ENCODE data around the gene FAM200C. TPM values are rescaled to one million over a fixed set of nuclear protein-coding genes. Genes with fewer than 3 reads are reported as not detected.
"Not testable (repeated sequence)": the region's sequence is repeated elsewhere in the genome, so short reads cannot be mapped to it uniquely, and the experiment has no call there.

Gene FAM200C
- total RNA-seq, 4 donors from 2014 or later, result 0.51 to 1.1 (median 0.86) TPM

GRCh38 chr5:160439205-160439600, 39.3 kb upstream of the FAM200C start:
- Histone ChIP-seq H3K9me3 (no peaks in the 10 kb centered on the region), H3K36me3 (no peaks in the 10 kb centered on the region), H3K27me3 (no peaks in the 10 kb centered on the region), H3K4me3 (peak overlapping the region; percentile 49 to 64 (median 60)), H3K4me1 (peaks cover 8 to 10% of the 10 kb centered on the region in 2 donors), H3K27ac (peak overlapping the region in 1 of 4 donors; percentile 16)
- DNase-seq (peak; percentile 39 to 66), ATAC-seq (peak; percentile 92 to 94)
- TF ChIP-seq POLR2A (IDR thresholded peaks at IDR 0.05) (no peak), CTCF (IDR thresholded peaks at IDR 0.05 in 4 of 5, conservative IDR thresholded peaks at IDR 0.05 in 1 of 5) (peak; percentile 65 to 95 (median 79))
- in situ Hi-C loops (cut with MboI; ENCODE audit: low sequenced_read_pairs in 4 of 4) (no loop called here), intact Hi-C loops (cut with DNase I; ENCODE audit: low total_unique reads) (no loop called here)

- Histone ChIP-seq H3K27me3 (no peaks in the 10 kb centered on the region), H3K27ac (peak overlapping the region in 1 of 4 donors; percentile 16), H3K4me3 (peak overlapping the region; percentile 49 to 64 (median 60)), H3K36me3 (no peaks in the 10 kb centered on the region), H3K4me1 (peaks cover 8 to 10% of the 10 kb centered on the region in 2 donors), H3K9me3 (no peaks in the 10 kb centered on the region)
- ATAC-seq, result peak; percentile 65 to 69
- in situ Hi-C loops (cut with MboI; ENCODE audit: low sequenced_read_pairs in 4 of 4), result no loop called here
- intact Hi-C loops (cut with DNase I; ENCODE audit: low total_unique reads), result no loop called here
- DNase-seq, result no peak
- no peak for TF ChIP-seq POLR2A (IDR thresholded peaks at IDR 0.05)
- peak in 2 of 5 experiments; percentile 39 to 64 for TF ChIP-seq CTCF (IDR thresholded peaks at IDR 0.05 in 4 of 5, conservative IDR thresholded peaks at IDR 0.05 in 1 of 5)
Measured at GRCh38 chr5:160438316-160439204, 38.7 kb upstream of the FAM200C start.

- DNase-seq (no peak), ATAC-seq (no peak)
- in situ Hi-C loops (cut with MboI; ENCODE audit: low sequenced_read_pairs in 4 of 4) (no loop called here), intact Hi-C loops (cut with DNase I; ENCODE audit: low total_unique reads) (no loop called here)
- no peak overlapping the region for H3K4me3 ChIP-seq
- H3K9me3 ChIP-seq, result no peaks in the 10 kb centered on the region
- no peak overlapping the region for H3K27ac ChIP-seq
- peaks cover 8 to 10% of the 10 kb centered on the region in 2 donors for H3K4me1 ChIP-seq
- no peaks in the 10 kb centered on the region for H3K27me3 ChIP-seq
- no peak for TF ChIP-seq POLR2A (IDR thresholded peaks at IDR 0.05)
- no peak for TF ChIP-seq CTCF (IDR thresholded peaks at IDR 0.05 in 4 of 5, conservative IDR thresholded peaks at IDR 0.05 in 1 of 5)
- no peaks in the 10 kb centered on the region for H3K36me3 ChIP-seq
Measured at GRCh38 chr5:160437271-160437670, 37.4 kb upstream of the FAM200C start.

- intact Hi-C loops (cut with DNase I; ENCODE audit: low total_unique reads), result not testable (repeated sequence)
Measured at GRCh38 chr5:160436661-160437060, 36.8 kb upstream of the FAM200C start.

GRCh38 chr5:160436017-160436416, 36.2 kb upstream of the FAM200C start:
- Histone ChIP-seq H3K9me3 (no peaks in the 10 kb centered on the region), H3K27me3 (no peaks in the 10 kb centered on the region), H3K4me3 (no peak overlapping the region), H3K36me3 (no peaks in the 10 kb centered on the region), H3K27ac (no peak overlapping the region), H3K4me1 (peaks cover 8 to 10% of the 10 kb centered on the region in 2 donors)
- in situ Hi-C loops (cut with MboI; ENCODE audit: low sequenced_read_pairs in 4 of 4), result no loop called here
- ATAC-seq (no peak), DNase-seq (no peak)
- intact Hi-C loops (cut with DNase I; ENCODE audit: low total_unique reads), result no loop called here
- TF ChIP-seq POLR2A (IDR thresholded peaks at IDR 0.05) (no peak), CTCF (IDR thresholded peaks at IDR 0.05 in 4 of 5, conservative IDR thresholded peaks at IDR 0.05 in 1 of 5) (no peak)

More at GRCh38 chr5:160436661-160437060, 36.8 kb upstream of the FAM200C start:
- H3K27me3 ChIP-seq; H3K36me3 ChIP-seq; ATAC-seq; H3K4me1 ChIP-seq; DNase-seq; in situ Hi-C loops (cut with MboI; ENCODE audit: low sequenced_read_pairs in 4 of 4); H3K27ac ChIP-seq; H3K9me3 ChIP-seq; H3K4me3 ChIP-seq: not testable (repeated sequence)

Measured in gastrocnemius medialis (tissue), 4 donors.